Measurements from ENCODE around the gene HAUS2.

The HAUS2 gene

DNA sequence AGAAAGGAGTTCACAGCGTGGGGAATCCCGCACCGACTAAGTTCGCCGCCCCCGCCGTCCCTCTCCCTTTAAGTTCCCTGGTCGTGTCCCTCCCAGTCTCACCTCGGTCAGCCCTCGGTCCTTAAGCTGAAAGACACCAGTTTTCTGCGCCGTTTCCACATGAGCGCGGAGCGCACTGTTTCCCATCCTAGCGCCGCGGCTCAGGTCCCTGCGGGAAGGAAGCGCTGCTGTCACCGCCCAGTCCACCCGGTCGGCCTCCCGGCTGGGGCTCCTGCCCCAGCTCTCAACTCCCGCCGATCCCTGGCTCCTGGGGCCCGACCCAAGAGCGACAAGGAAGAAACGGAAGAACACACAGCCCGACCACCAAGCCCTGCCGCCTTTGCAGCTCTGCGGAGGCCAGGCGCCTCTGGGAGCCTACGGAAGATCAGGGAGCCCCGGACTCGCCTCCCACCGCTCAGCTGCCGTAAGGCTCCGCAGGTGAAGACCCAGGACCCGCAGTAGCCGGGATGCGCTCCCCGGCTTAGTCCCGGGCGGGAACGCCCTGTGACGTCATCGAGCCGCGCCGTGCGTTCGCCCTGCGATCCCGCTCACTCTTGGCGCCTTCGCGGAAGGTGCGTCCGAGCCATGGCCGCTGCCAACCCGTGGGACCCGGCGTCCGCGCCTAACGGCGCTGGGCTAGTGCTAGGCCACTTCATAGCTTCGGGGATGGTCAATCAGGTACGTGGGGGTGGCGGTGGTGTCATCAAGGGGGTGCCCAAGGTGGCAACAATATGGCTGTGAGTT, at the start of gene HAUS2, which contains the start of gene LRRC57:
Gene HAUS2 (plus strand): TSS at position 590 of the 783 bp plus-strand sequence. CDS start 35 bp downstream, at position 625.
Gene LRRC57 (minus strand): TSS at position 545 of the 783 bp plus-strand sequence. CDS start 359 bp downstream, at position 186.
- DNase-seq (ENCODE audit: low read depth): peak; percentile 90
- H3K4me3 ChIP-seq (ENCODE audit: low read depth, low read length): peak within 1 kb of the TSS; percentile 100
- peak; percentile 90 for TF ChIP-seq POLR2A (IDR thresholded peaks at IDR 0.05; ENCODE audit: extremely low read depth, insufficient read length)
- TF ChIP-seq MYC (IDR thresholded peaks at IDR 0.05; ENCODE audit: low read depth, low read length): peak; percentile 48; the same call in 1 of the 2 replicates
- TF ChIP-seq, protein P1, sequence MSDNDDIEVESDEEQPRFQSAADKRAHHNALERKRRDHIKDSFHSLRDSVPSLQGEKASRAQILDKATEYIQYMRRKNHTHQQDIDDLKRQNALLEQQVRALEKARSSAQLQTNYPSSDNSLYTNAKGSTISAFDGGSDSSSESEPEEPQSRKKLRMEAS (IDR thresholded peaks at IDR 0.05; ENCODE audit: low read depth, low read length): no peak

DNA sequence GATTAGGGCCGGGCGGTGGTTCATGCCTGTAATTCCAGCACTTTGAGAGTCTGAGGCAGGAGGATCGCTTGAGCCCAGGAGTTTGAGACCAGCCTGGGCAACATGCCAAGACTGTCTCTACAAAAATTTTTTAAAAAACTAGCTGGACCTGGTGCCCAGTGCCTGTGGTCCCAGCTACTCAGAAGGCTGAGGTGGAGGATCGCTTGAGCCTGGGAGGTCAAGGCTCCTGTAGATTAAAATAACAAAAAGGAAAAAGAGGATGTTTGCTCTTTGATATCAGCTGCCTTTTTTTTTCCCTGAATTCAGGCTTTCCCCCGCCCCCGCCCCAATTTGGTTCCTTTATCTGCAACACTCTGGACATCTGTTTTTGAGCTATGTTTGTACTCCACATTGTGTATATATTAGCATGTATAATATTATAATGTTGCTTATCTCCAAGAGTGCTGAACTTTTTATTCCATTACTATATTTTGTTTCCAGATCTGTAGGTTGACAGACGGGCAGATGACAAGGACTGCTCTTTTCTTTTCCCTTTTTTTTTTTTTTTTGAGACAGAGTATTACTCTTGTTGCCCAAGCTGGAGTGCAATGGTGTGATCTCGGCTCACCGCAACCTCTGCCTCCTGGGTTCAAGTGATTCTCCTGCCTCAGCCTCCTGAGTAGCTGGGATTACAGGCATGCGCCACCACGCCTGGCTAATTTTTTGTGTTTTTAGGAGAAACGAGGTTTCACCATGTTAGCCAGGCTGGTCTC, 48.6 kb upstream of the HAUS2 start:
- TF ChIP-seq, protein P2, sequence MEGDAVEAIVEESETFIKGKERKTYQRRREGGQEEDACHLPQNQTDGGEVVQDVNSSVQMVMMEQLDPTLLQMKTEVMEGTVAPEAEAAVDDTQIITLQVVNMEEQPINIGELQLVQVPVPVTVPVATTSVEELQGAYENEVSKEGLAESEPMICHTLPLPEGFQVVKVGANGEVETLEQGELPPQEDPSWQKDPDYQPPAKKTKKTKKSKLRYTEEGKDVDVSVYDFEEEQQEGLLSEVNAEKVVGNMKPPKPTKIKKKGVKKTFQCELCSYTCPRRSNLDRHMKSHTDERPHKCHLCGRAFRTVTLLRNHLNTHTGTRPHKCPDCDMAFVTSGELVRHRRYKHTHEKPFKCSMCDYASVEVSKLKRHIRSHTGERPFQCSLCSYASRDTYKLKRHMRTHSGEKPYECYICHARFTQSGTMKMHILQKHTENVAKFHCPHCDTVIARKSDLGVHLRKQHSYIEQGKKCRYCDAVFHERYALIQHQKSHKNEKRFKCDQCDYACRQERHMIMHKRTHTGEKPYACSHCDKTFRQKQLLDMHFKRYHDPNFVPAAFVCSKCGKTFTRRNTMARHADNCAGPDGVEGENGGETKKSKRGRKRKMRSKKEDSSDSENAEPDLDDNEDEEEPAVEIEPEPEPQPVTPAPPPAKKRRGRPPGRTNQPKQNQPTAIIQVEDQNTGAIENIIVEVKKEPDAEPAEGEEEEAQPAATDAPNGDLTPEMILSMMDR (IDR thresholded peaks at IDR 0.05; ENCODE audit: low read depth, low read length): no peak
- no peak for TF ChIP-seq MYC (IDR thresholded peaks at IDR 0.05; ENCODE audit: low read depth, low read length)
- TF ChIP-seq, protein P1 (IDR thresholded peaks at IDR 0.05; ENCODE audit: low read depth, low read length): no peak
- H3K4me3 ChIP-seq (ENCODE audit: low read depth, low read length): no peak overlapping the region

DNA sequence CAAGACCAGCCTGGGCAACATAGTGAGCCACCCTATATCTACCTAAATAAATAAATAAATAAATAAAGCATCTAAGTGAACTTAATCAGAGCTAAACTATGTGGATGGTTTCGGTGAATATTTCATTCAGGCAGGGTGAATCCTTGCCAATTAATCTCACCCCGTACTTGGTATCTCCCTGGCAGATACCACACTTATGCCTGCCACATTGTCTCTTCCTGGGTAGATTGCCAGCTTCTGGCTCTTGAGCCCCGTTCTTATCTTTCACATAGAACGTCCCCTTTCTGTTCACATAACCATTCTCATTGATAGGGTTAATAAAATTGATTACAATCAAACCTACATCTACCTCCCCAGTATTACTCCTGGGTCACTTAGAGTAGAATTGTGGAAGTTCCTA, 46.2 kb upstream of the HAUS2 start:
- H3K4me3 ChIP-seq (ENCODE audit: low read depth, low read length): no peak overlapping the region
- TF ChIP-seq MYC (IDR thresholded peaks at IDR 0.05; ENCODE audit: low read depth, low read length) (no peak), POLR2A (IDR thresholded peaks at IDR 0.05; ENCODE audit: extremely low read depth, insufficient read length) (no peak)
- TF ChIP-seq, protein P2 (IDR thresholded peaks at IDR 0.05; ENCODE audit: low read depth, low read length): no peak
- TF ChIP-seq, protein P1 (IDR thresholded peaks at IDR 0.05; ENCODE audit: low read depth, low read length): no peak

More for the DNA sequence above, 48.6 kb upstream of the HAUS2 start:
- DNase-seq (ENCODE audit: low read depth): no peak

DNA sequence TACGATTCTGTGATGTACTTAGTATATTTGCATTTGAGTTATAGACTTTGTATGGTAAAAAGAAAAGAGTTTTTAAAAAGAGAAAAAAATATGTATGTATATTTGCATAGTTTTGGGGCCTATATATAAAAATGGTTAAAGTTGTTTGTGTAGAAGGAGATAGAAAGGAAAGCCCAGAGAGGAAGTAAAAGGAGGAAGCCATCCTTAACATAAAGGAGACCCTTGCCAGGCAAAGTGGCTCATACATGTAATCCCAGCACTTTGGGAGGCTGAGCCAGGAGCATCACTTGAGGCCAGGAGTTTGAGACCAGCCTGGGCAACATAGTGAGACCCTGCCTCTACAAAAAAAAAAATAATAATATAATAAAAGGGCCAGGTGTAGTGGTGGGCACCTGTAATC, 44.8 kb upstream of the HAUS2 start:
- TF ChIP-seq, protein P2 (IDR thresholded peaks at IDR 0.05; ENCODE audit: low read depth, low read length): no peak
- TF ChIP-seq, protein P1 (IDR thresholded peaks at IDR 0.05; ENCODE audit: low read depth, low read length): no peak
- TF ChIP-seq MYC (IDR thresholded peaks at IDR 0.05; ENCODE audit: low read depth, low read length): no peak
- TF ChIP-seq POLR2A (IDR thresholded peaks at IDR 0.05; ENCODE audit: extremely low read depth, insufficient read length): no peak
- DNase-seq (ENCODE audit: low read depth): no peak
- H3K4me3 ChIP-seq (ENCODE audit: low read depth, low read length): no peak overlapping the region

More for the DNA sequence above, 46.2 kb upstream of the HAUS2 start:
- no peak for DNase-seq (ENCODE audit: low read depth)

DNA sequence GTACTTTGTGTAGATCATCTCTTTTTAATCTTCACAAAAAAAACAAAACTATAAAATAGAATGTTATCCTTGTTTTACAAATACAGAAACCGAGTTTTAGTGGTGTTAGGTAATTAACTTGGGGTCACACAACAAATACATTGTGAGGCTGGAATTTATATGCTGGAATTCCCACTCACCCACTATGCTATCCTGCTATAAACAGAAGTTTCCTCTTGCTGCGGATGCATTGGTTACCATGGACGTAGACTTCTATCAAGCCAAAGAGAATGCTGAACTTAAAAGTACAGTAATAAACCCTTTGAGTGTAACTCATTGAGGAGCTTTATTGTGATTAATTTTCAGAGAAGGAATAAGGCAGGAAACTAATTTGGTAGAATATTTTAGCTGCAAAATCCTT, 44.0 kb upstream of the HAUS2 start:
- DNase-seq (ENCODE audit: low read depth): no peak
- TF ChIP-seq, protein P1 (IDR thresholded peaks at IDR 0.05; ENCODE audit: low read depth, low read length): no peak
- no peak for TF ChIP-seq MYC (IDR thresholded peaks at IDR 0.05; ENCODE audit: low read depth, low read length)
- TF ChIP-seq, protein P2 (IDR thresholded peaks at IDR 0.05; ENCODE audit: low read depth, low read length): no peak
- TF ChIP-seq POLR2A (IDR thresholded peaks at IDR 0.05; ENCODE audit: extremely low read depth, insufficient read length): no peak
- H3K4me3 ChIP-seq (ENCODE audit: low read depth, low read length): no peak overlapping the region

Measured in NB4 (cell line).